NCI-H2227 (cell line): ENCODE results near the gene PLEKHA1.
A peak's percentile ranks its signal among the peaks of the same experiment; 100 is the strongest.

Experiments
- DNase-seq: peaks from one replicate; lab custom pipeline; 2025; ENCODE audit not compliant: unreplicated experiment; lab: John Stamatoyannopoulos, UW

Gene PLEKHA1

GRCh38 chr10:122374237-122374858 lies at the start of gene PLEKHA1:
Gene PLEKHA1, plus strand, starts transcription at chr10:122374708. Its CDS starts 18,493 bp downstream, at chr10:122393201.
- peak; percentile 95 for DNase-seq

GRCh38 chr10:122325235-122325634 lies 49.3 kb upstream of the PLEKHA1 start:
- DNase-seq = no peak

GRCh38 chr10:122326385-122326784 lies 48.1 kb upstream of the PLEKHA1 start:
- DNase-seq = no peak

GRCh38 chr10:122326806-122327205 lies 47.7 kb upstream of the PLEKHA1 start:
- no peak for DNase-seq

GRCh38 chr10:122327237-122328206 lies 47.0 kb upstream of the PLEKHA1 start:
- DNase-seq = no peak

GRCh38 chr10:122328676-122329075 lies 45.8 kb upstream of the PLEKHA1 start:
- no peak for DNase-seq

- no peak for DNase-seq
These were observed 45.1 kb upstream of the PLEKHA1 start for GRCh38 chr10:122329416-122329815.

- no peak for DNase-seq
These were observed 43.4 kb upstream of the PLEKHA1 start for GRCh38 chr10:122331100-122331499.

- DNase-seq = no peak
These were observed 42.7 kb upstream of the PLEKHA1 start for GRCh38 chr10:122331615-122332446.

- DNase-seq = no peak
These were observed 41.5 kb upstream of the PLEKHA1 start for GRCh38 chr10:122333037-122333436.

- no peak for DNase-seq
These were observed 38.2 kb upstream of the PLEKHA1 start for GRCh38 chr10:122336332-122336731.

- DNase-seq = no peak
These were observed 37.5 kb upstream of the PLEKHA1 start for GRCh38 chr10:122336961-122337360.

GRCh38 chr10:122338609-122339441 lies 35.7 kb upstream of the PLEKHA1 start:
- no peak for DNase-seq

GRCh38 chr10:122341141-122341810 lies 33.2 kb upstream of the PLEKHA1 start:
- no peak for DNase-seq

- DNase-seq = peak; percentile 32
These were observed 32.0 kb upstream of the PLEKHA1 start for GRCh38 chr10:122342293-122343134.

- DNase-seq = no peak
These were observed 31.2 kb upstream of the PLEKHA1 start for GRCh38 chr10:122343135-122343800.

- DNase-seq = no peak
These were observed 30.6 kb upstream of the PLEKHA1 start for GRCh38 chr10:122343936-122344335.

- no peak for DNase-seq
These were observed 29.7 kb upstream of the PLEKHA1 start for GRCh38 chr10:122344741-122345258.
